Stimulated activated CD8-positive, alpha-beta memory T cell treated with anti-CD3 and anti-CD28 coated beads, Interleukin-4, amount 100 ng/mL, for 48 hours (primary cell): ENCODE results near the gene COL20A1.
"Not testable (repeated sequence)": the region's sequence is repeated elsewhere in the genome, so short reads cannot be mapped to it uniquely, and the experiment has no call there.

ENCODE experiments used
- DNase-seq: peaks from one replicate; pipeline ENCODE4 v3.0.0-alpha.2; 2020

COL20A1 gene

GRCh38 chr20:63322146-63322932 is 29.4 kb downstream of the COL20A1 start:
- no peak for DNase-seq

DNA sequence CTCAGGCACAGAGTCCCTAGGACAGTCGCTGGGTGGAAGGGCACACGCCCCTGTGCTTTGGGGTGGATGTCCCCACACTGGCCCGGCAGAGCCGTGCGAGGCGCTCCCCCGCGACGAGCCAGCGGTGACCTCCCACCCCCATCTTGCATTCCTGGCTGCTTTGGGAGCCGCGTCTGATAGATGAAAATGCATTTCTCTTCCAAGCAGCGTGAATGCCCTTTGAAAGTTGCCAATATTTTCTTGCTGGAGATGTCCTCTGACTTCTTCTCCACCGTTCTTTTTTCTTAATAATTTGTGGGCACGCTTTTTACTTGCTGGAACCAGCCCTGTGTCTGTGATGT is 29.9 kb downstream of the COL20A1 start:
- no peak for DNase-seq

DNA sequence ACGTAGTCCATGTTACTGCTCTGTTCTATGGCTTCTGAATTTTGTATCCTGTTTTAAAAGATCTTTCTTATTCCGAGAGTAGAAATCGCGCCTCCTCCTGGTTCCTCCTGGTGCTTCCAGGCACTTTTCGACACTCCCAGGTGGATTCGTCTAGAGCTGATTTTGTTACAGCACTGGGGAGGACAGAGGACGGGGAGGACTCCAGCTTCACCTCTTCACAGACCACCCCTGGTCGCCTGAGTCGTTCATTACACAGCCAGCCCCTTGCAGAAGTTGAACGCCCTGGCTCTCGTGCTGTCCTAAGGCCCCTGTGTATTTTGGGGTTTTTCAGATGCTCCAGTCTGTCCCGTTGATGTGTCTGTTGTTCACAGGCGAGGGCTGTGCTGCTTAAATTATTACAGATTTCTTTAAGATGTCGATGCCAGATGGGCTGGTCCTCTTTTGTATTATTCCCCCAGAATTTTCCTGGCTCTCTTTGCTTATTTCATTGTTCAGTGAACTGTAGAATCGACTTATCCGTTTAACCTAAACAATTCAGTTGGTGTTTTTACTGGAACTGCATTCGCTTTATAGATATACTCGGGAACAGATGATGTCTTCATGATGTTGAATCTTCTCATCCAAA is 30.5 kb downstream of the COL20A1 start:
- DNase-seq, result no peak

- no peak for DNase-seq
Measured at GRCh38 chr20:63325021-63325471, 32.1 kb downstream of the COL20A1 start.

GRCh38 chr20:63325554-63326313 is 32.7 kb downstream of the COL20A1 start:
- no peak for DNase-seq

GRCh38 chr20:63326314-63327230 is 33.6 kb downstream of the COL20A1 start:
- no peak for DNase-seq

- DNase-seq, result no peak
Measured at GRCh38 chr20:63327231-63327745, 34.3 kb downstream of the COL20A1 start.

DNA sequence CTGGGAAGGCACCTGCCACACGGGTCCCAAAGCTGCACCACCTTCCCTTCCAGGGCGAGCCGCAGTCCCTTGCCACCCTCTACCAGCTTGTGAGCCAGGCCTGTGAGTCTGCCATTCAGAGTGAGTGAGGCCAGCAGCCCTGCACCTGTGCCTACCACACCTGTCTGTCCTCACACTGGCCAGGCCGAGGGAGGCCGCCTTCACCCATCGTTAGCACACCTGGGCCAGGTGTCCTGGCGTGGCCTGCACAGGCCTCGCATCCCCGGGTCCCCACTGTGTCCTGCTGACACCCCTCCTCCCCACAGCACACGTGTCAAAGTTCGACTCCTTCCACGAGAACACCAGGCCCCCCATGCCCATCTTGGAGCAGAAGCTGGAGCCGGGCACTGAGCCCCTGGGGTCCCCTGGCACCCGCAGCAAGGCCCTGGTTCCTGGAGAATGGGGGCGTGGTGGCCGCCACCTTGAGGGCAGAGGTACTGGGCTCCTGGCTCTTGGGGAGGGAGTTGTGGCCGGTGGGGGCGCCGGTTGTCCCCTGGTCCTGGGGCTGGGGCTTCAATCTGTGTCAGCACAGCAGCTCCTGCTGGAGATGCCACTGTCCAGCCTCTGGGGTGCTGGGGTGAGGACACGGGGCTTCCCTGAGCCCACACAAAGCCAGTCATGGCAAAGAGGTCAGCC is 35.2 kb downstream of the COL20A1 start:
- DNase-seq, result no peak

DNA sequence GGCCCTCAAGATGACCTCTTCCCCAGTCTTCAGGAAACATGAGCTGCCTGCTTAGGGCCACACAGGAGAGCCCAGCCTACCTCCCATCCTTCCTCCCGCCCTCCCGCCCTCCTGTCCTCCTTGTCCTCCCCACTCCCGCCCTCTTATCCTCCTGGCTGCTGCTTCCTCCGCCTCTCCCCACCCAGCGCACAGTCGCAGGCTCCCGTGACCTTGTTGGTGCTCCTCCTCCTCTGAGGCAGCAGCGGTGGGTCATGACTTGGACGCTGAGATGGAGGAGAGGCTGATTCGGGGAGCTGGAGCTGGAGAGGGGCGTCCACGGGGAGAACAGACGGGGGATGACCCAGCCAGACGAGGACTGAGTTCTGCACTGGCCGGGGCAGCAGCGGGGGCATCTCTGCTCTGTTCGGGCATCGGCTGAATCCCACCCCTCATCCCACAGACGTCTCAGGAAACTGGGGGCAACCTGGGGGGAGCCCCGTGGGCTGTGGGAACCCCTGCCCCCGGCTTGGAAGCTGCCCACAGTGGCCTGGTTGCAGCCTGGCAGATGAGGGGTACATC is 35.8 kb downstream of the COL20A1 start:
- no peak for DNase-seq

GRCh38 chr20:63329331-63330083 is 36.5 kb downstream of the COL20A1 start:
- no peak for DNase-seq

DNA sequence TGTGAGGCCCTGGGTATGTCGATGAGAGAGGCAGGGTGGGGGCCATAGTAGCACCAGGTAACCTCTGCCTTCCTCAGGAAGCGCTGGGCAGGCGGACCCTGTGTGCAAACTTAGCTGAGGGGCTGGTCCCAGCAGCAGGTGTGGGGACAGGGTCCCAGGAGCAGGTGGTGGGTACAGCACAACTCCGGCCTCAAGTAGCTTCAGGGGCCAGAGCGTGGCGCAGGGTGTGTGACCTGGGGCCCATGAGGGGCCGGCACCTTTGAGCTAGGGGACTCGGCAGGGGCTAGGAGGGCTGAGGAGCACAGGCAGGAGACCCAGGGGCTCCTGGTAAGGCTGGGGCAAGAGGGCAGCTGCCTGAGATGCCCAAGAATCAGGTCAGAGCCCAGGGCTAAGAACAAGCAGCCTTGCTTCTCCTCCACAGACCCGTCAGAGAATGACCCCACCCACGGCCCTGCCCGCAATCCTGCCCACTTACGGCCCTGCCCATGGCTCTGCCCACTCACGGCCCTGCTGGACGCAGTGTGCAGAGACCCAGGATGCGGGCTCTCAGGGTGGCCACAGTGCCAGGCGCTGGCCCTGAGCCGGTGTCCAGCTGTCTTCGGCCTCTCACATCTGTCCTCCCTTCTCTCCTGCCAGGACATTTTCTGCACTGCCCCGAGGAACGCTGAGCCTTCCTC is 37.2 kb downstream of the COL20A1 start:
- no peak for DNase-seq

DNA sequence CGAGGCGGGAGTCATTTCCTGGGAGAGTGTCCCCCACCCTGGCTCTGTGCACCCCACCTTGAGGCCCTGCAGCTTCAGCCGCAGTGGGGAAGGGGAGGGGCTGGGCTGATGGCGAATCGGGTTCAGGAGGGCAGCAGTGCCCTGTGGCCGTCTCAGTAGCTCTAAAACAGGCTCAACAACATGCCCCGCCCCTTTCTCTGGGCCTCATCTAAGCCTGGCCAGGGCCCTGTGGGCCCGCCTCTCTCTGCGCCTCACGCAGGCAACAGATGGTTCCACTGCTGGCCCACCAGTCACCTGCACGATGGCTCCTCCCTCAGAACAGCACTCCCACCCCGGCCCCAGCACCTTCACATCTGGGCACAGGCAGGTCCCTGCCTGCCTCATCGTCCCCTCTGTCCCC is 38.0 kb downstream of the COL20A1 start:
- no peak for DNase-seq

GRCh38 chr20:63331741-63332400 is 38.9 kb downstream of the COL20A1 start:
- no peak for DNase-seq

DNA sequence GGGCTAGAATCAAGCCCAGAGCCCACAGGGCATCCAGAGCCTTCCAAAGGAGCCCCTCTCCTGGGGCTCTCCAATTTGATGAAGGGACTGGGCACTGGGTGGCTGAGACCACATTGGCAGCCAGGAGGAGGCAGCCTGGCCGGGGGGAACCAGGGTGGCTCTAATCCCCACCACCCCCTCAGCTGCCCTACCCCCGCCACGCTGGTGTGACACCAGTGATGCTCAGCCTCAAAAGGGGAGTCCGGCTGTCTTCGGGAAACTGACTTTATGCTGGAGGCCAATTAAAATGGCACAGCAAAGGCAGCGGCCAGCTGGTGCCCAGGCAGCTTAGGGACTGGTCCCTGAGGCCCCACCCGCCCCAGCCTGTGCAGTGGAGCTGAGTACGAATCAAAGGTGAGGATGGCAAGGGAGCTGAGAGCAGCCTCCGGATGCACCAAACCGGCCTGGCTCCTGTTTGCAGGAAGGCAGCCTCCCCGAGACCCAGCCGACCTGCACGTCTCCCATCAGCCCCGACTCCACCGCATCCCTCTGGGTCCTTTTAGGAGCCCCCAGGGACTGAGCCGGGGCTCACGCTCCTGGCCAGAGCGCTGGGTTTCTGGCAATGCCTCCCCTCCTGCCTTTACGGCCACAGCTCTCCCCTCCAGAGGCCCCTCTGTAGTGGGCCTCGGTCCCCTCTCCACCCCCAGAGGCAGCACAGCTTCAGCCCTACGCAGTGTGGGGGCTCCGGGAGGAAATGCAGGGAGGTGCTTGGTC is 39.7 kb downstream of the COL20A1 start:
- no peak for DNase-seq

DNA sequence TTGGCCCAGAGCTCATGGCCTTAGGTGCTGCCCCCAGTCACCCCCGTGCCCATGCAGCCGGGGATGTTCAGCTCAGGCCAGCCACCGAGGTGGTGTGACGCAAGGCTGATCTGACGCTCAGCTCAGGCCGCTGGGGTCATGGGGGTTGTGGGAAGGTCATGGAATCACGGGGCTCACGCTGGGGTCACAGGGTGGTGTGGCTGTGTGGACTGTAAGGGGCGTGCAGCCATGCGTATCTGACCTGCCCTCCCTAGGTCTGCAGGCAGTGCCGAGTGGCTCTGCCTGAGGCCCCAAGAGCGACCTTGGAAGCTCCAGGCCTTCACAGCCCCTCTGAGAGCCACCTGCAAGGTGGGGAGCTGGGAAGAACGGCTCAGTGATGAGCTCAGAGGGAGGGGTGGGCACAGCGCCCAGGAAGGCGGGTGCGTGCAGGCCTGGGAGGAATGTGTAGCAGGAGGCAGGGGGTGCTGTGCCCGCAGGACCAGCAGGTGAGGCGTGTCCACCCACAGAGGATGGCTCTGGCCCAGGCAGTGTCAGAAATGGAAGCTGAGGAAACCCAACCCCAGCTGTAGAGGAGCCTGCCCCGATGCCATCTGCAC is 40.4 kb downstream of the COL20A1 start:
- no peak for DNase-seq

DNA sequence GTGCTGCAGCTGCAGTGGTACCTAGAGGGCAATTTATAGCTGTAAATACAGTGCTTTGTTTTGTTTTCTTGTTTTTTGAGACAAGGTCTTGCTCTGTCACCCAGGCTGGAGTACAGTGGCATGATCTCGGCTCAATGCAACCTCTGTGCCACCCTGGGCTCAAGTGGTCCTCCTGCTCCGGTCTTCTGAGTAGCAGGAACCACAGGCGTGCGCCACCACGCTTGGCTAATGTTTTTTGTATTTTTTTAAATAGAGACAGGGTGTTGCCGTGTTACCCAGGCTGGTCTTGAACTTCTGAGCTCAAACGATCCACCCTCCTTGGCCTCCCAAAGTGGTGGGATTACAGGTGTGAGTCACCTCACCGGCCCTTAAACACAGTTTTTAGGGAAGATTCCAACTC is 41.4 kb downstream of the COL20A1 start:
- no peak for DNase-seq

GRCh38 chr20:63335060-63335459 is 42.1 kb downstream of the COL20A1 start:
- not testable (repeated sequence) for DNase-seq

GRCh38 chr20:63335711-63336110 is 42.7 kb downstream of the COL20A1 start:
- DNase-seq, result no peak
